ENCODE measurements around the gene KCNA10. TPM values are rescaled to one million over a fixed set of nuclear protein-coding genes. Genes with fewer than 3 reads are reported as not detected.

KCNA10 gene
- not detected for total RNA-seq
- not detected for polyA plus RNA-seq
- long read RNA-seq, donor 1 = 0 reads
- long read RNA-seq, donor 2 = 0 reads
- long read RNA-seq, donor 3 = 0 reads
- long read RNA-seq, donor 4 = 0 reads
- long read RNA-seq, donor 5 = 0 reads

GRCh38 chr1:110519125-110519810 lies at the start of gene KCNA10:
KCNA10 (minus strand) TSS chr1:110519175; CDS start chr1:110518787, 388 bp downstream.
- no peak for TF ChIP-seq CTCF (IDR thresholded peaks at IDR 0.05; ENCODE audit: control extremely low read depth, extremely low read depth)
- ATAC-seq (ENCODE audit: insufficient read depth, low FRiP score) (no peak), DNase-seq (no peak)
- H3K9ac ChIP-seq (ENCODE audit: insufficient read depth in 1 of 2, low read length in 2 of 2) = no peak within 1 kb of the TSS
- H3K27ac ChIP-seq (ENCODE audit: low read depth in 1 of 2, low read length in 1 of 2) = no peak within 1 kb of the TSS
- no peaks in the 10 kb centered on the region for H3K4me1 ChIP-seq (ENCODE audit: control insufficient read depth in 5 of 5, insufficient read depth in 5 of 5, low read length in 5 of 5)
- 60 to 66% methylated on average over 9 of the region's 9 CpGs for WGBS, 2 donors
- no peaks in the 10 kb centered on the region for H3K36me3 ChIP-seq (ENCODE audit: control insufficient read depth in 4 of 4, insufficient read depth in 4 of 4, low read length in 4 of 4)
- H3K9me3 ChIP-seq (ENCODE audit: control insufficient read depth in 4 of 4, insufficient read depth in 3 of 4, low read length in 3 of 4) = peaks cover 0 to 4% (median 0%) of the 10 kb centered on the region in 4 donors
- no peak within 1 kb of the TSS for H3K4me3 ChIP-seq
- H3K27me3 ChIP-seq (ENCODE audit: control insufficient read depth in 3 of 3, insufficient read depth in 3 of 3, low read length in 2 of 3) = peaks cover 0 to 12% (median 0%) of the 10 kb centered on the region in 3 donors

- no peaks in the 10 kb centered on the region for H3K36me3 ChIP-seq (ENCODE audit: control insufficient read depth in 4 of 4, insufficient read depth in 4 of 4, low read length in 4 of 4)
- no peak overlapping the region for H3K9ac ChIP-seq (ENCODE audit: insufficient read depth in 1 of 2, low read length in 2 of 2)
- H3K27me3 ChIP-seq (ENCODE audit: control insufficient read depth in 3 of 3, insufficient read depth in 3 of 3, low read length in 2 of 3) = peaks cover 3 to 18% (median 3%) of the 10 kb centered on the region in 3 donors
- H3K27ac ChIP-seq (ENCODE audit: low read depth in 1 of 2, low read length in 1 of 2) = no peak overlapping the region
- DNase-seq (no peak), ATAC-seq (ENCODE audit: insufficient read depth, low FRiP score) (no peak)
- H3K9me3 ChIP-seq (ENCODE audit: control insufficient read depth in 4 of 4, insufficient read depth in 3 of 4, low read length in 3 of 4) = no peaks in the 10 kb centered on the region
- 76 to 92% methylated on average over 3 of the region's 3 CpGs for WGBS, 2 donors
- H3K4me1 ChIP-seq (ENCODE audit: control insufficient read depth in 5 of 5, insufficient read depth in 5 of 5, low read length in 5 of 5) = no peaks in the 10 kb centered on the region
- TF ChIP-seq CTCF (IDR thresholded peaks at IDR 0.05; ENCODE audit: control extremely low read depth, extremely low read depth) = no peak
- H3K4me3 ChIP-seq = no peak overlapping the region
These were observed 47.9 kb upstream of the KCNA10 start for GRCh38 chr1:110566836-110567235.

GRCh38 chr1:110565565-110565964 lies 46.6 kb upstream of the KCNA10 start:
- 60 to 75% methylated on average over 1 of the region's 1 CpG for WGBS, 2 donors
- peaks cover 3 to 12% (median 3%) of the 10 kb centered on the region in 3 donors for H3K27me3 ChIP-seq (ENCODE audit: control insufficient read depth in 3 of 3, insufficient read depth in 3 of 3, low read length in 2 of 3)
- no peak for TF ChIP-seq CTCF (IDR thresholded peaks at IDR 0.05; ENCODE audit: control extremely low read depth, extremely low read depth)
- no peaks in the 10 kb centered on the region for H3K36me3 ChIP-seq (ENCODE audit: control insufficient read depth in 4 of 4, insufficient read depth in 4 of 4, low read length in 4 of 4)
- DNase-seq (no peak), ATAC-seq (ENCODE audit: insufficient read depth, low FRiP score) (no peak)
- no peaks in the 10 kb centered on the region for H3K9me3 ChIP-seq (ENCODE audit: control insufficient read depth in 4 of 4, insufficient read depth in 3 of 4, low read length in 3 of 4)
- H3K27ac ChIP-seq (ENCODE audit: low read depth in 1 of 2, low read length in 1 of 2) = no peak overlapping the region
- H3K4me3 ChIP-seq = no peak overlapping the region
- H3K4me1 ChIP-seq (ENCODE audit: control insufficient read depth in 5 of 5, insufficient read depth in 5 of 5, low read length in 5 of 5) = no peaks in the 10 kb centered on the region
- H3K9ac ChIP-seq (ENCODE audit: insufficient read depth in 1 of 2, low read length in 2 of 2) = no peak overlapping the region
